Measurements from ENCODE around the gene RAMP1. TPM values are rescaled to one million over a fixed set of nuclear protein-coding genes. Genes with fewer than 3 reads are reported as not detected.

The RAMP1 gene
- total RNA-seq, 1 donor from 2014 or later, result 2.2 TPM

DNA sequence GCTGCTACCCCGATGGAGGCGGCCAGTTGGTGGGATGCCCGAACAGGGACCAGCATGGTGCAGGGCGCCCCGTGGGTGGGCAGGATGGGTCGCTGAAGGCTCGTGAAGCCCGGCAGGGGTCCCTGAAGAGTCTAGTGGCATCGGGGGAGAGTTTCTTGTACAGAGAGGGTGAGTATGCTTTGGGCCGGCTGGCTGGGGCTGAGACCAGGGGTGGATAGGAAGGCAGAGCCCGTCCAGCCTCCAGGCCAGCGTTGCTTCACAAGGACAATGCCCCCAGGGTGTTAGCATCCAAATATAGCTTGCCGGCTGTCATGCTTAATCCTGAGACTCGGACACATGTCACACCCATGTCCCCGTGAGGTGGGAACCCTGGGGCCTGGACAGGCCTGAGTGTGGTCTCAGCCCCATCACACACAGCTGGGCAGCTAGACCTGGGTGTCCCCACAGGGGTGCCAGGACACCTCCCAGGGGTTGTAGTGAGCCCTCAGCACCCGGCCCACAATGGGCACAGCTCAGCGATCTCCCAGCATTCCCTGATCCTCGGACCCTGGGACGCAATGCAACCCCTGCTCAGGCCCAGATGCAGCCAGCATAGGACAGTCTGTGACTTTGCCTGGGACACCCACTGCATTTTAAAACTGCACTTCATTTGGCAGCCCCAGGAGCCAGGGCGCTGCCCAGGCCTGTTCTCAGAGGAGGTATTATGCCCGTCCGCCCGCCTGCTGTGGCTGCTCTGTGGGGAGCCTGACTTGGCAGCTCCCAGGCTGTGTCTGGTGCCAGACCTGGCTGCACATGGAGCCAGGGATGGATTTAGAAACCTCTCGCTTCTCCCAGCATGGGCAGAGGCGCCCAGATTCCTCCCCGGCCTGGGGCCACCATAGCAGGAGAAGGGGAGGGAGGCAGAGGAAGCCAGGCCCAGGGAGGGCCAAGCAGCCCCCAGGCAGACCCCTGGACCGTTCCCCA is 36.4 kb downstream of the RAMP1 start:
- ATAC-seq, result peak; percentile 90

DNA sequence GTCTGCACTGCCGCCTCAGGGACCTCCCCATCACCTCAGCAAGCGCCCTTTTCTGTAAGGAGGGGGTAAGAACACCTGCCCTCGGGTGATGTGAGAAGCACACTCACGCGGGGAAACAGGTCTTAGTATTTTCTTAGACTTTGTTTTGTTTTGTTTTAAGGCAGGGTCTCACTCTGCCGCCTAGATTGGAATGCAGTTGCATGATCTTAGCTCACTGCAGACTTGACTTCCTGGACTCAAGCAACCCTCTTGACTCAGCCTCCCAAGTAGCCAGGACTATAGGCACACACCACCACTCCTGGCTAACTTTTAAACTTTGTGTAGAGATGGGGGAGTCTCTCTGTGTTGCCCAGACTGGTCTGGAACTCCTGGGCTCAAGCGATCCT is 37.1 kb downstream of the RAMP1 start:
- no peak for ATAC-seq

DNA sequence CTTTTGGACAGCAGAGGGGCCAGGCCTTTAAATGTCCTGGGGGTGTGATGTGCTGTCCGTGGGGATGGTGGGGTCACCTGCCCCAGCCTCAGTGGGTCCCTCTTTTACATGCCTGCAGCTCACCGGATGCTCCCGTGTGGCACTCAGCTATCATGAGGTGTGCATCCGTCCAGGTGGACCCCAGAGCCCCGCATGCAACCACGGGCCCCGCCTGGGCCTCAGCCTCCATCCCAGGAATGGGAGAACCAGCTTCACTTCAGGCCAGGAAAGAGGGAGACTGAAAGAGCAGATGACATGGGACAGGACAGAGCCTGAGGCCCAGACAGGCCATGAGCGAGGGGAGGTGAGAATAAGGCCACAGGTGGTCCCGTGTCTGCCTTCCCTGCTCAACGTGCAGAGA is 37.5 kb downstream of the RAMP1 start:
- ATAC-seq, result no peak

DNA sequence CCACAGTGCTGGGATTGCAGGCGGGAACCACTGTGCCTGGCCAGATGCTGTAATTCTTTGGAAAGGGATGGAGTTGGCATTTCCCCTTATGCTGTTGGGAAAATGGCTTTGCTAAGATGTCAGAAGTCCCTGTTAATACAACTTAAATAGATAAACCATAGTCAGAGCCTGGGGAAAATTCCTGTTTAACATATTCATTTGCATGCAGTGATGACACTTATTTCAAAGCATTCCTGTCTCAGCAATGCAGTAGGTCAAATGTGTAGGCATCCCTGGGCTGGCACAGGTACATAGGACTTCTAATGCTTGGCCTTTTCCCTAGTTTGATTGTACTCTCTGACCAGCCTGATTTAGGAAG is 38.6 kb downstream of the RAMP1 start:
- ATAC-seq, result no peak

DNA sequence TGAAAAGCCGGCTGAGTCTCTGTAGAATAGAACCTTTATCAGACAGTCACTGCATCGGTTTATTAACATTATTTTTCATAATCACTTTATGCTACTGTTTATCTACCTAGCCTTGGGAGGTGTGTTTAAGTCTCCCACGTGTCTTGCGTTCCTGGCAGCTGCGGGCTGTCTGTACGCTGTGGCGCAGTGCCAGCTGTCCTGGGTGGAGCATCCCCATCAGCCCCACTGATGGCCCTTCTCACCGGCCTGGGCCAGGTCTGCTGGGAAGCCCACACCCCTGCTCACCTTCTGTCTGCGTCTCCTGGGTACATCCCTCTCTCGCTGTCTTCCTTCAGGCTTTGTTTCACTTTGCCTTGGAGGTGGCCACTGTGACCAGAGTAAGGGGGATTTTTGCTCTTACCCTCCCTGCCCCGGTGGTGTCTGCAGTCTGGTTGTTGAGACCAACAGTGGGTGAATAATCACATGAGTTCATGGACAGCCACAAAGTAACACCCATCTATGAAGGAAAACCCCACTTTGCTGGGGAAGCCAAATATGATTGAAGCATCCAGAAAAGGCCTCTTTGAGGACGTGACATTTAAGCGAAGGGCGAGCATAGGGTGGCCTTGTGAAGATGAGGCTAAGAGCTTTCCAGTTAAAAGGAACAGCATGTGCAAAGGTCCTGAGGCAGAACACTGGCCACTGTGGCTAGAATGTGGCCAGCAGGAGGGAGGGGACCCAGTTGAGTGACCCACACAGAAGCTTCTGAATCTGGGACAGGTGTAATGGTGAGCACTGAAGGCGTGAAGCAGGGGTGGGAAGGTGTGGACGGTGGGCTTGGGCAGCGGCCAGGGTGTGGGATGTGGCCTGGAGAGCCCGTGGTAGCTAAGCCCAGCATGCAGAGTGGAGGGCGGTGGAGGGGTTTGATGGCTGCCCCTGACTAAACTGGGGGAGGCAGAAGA is 41.7 kb downstream of the RAMP1 start:
- no peak for ATAC-seq

DNA sequence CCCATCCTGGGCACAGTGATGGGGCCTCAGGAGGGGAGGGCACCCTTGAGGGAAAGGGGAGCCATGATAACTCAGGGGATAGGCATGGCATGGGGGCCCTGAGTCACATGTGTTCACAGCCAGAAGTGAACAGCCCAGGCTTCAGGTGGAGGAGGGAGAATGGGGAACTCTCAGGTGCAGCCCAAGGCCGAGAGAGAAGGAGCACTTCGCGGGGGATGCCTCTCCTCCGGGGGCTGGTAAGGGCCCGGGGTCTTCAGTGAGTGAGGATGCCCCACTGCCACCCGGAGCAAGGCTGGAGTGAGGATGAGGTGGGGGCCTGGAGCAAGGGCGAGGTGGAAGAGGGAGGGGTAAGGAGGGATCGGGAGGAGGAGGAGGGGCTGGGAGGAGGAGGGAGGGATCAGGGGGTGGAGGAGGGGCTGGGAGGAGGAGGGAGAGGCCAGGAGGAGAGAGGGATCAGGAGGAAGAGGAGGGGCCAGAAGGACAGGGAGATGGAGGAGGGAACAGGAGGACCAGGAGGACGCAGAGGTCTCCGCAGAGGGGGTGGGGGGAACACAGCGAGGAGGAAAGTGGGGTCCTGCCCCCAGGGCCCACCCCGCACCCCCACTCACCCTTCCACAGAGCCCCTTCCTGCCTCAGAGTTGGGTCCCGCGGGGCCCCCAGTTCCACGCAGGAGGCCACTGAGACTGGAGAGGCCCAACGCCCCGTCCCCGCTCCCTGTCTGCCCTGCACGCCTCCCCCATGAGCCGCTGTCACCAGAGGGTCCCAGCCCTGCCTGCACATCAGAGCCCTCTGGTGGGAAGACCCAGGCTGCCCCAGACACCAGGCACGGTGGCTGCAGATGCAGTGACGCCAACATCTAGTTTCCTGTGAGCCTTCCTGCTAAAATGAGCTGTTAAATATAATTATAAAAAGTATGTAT is 42.8 kb downstream of the RAMP1 start:
- peak; percentile 30 for ATAC-seq

DNA sequence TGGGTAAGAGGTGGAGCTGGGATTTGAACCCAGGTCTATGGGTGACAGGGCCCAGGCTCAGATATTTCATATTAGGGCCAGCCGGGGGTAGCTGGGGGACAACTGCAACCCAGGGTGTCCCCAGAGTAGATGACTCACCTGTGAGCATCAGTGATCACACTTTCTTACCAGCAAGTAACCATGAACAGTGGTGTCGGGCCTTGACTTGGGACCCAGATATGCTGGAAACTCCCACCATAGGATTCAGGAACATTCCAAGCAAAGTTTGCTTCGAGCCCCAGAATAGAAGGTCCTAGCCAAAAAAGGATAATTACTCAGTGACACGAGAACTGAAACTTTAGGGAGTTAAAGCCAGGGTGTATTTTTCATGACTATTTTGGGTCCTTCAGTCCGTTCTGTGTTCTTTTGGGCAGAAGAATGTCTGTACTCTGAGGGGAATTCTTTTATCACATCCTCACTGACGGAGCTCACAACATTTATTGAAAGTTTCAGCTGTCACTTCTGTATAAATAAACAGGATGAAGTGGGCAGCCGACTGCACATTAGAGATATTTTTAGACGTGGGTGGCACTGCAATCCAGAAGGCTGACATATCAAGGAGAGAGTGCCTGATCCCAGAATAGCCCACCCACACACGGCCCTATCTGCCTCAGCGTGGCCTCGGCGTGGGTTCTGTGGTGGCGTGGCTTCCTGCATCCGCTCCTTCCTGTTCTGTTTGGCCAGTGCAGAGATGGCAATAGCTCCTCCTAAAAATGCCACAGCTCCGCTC is 45.6 kb downstream of the RAMP1 start:
- ATAC-seq, result no peak

DNA sequence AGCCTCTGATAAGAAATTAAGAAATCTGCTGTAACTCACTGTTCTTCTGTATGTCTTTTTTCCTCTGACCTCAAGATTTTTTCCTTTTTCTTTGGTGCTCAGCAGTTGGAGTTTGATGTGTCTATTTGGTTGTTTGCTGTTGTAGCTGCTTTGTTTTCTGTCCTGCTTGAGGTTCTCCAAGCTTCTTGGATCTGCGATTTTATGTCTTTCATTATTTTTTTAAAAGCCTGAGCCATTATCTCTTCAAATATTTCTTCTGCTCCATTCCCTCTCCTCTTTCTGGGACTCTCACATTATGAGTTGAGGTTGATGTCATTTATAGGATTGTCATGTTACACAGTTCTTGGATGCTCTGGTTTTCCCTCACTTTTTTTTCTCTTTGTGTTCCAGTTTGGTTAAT is 47.7 kb downstream of the RAMP1 start:
- ATAC-seq, result no peak

DNA sequence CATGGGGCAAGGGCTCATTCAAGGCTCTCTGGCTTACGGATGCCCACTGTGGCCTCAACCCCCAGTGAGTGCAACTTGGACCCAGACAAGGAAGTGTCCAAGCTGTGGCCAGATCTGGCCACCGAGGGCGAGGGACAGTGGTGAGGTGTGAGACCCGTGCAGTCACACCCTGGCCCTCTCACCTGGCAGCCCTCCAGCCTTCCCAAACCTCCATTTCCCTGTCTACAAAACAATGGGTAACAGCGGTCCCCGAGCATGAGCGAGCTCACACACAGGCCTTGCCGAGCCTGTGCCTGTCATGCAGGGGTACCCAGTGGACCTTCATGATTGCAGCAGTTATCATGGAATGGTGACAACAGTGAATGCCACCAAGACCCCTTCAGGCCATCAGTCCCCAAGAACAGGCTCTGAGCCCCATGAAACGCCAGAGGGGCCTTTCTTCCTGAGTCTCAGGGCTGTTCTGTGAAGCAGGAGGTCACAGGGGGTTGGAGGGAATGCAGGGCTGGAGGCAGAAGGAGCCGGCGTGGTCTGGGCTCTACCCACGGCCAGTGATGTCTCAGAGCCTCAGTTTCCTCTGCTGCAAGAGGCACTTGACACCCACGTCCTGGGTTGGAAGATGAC is 49.8 kb downstream of the RAMP1 start:
- ATAC-seq, result no peak

DNA sequence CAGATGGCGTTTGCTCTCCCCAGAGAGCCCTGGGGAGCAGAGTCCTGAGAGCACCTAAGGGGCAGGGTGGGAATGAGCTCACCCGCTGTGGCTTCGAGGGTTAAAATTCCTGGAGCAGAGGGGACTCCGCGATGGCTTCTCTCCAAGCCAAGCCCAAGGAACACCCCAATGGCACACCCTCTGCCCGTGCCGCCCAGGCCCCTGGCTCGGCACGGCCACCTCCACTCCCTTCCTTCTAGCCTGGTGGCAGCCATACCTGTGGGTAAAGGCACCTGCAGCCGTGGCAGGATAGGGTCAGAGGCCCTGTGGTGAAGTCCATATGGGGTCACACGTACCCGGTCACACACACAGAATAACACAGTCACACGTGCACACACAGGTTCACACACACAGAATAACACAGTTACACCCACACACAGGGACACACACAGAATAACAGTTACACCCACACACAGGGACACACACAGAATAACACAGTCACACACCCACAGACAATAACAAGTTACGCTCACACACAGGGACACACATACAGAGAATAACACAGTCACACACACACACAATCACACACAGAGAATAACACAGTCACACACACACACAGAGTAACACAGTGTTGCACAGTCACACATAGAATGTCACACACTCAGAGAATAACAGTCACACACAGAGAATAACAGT is 50.5 kb downstream of the RAMP1 start:
- ATAC-seq, result no peak

DNA sequence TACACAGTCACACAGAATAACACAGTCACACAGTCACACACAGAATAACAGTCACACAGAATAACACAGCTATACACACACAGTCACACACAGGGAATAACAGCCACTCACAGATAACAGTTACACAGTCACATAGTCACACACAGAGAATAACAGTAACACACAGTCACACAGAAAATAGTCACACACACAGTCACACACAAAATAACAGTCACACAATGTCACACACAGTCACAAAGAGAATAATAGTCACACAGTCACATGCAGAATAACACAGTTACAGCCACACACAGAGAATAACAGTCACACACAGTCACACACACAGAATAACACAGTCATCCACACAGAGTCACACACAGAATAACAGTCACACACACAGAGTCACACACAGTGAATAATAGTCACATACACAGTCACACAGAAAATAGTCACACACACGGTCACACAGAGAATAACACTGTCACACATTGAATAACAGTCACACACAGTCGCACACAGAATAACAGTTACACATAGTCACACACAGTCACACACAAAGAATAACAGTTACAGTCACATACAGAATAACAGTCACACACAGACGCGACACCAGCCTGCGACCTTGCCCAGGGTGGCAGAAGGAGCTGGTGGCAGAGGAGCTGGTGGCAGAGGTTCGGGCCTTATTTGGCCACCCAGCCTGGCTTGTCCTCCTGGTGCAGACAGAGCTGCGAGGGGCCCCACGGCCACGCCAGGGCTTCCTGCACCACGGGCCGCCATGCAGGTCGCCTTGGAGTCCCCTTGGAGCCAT is 51.3 kb downstream of the RAMP1 start:
- ATAC-seq, result no peak

DNA sequence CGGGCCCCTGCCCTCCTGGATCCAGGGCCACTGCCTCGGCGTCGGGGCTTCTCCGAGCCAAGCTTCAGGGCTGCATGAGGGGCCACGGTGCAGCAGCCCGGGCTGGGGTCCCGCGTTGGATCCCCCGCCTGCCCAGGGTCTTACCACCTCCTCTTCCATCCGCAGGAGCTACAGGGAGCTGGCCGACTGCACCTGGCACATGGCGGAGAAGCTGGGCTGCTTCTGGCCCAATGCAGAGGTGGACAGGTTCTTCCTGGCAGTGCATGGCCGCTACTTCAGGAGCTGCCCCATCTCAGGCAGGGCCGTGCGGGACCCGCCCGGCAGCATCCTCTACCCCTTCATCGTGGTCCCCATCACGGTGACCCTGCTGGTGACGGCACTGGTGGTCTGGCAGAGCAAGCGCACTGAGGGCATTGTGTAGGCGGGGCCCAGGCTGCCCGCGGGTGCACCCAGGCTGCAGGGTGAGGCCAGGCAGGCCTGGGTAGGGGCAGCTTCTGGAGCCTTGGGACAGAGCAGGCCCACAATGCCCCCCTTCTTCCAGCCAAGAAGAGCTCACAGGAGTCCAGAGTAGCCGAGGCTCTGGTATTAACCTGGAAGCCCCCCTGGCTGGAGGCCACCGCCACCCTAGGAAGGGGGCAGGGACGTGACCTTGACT is 52.1 kb downstream of the RAMP1 start:
- ATAC-seq, result peak; percentile 31

DNA sequence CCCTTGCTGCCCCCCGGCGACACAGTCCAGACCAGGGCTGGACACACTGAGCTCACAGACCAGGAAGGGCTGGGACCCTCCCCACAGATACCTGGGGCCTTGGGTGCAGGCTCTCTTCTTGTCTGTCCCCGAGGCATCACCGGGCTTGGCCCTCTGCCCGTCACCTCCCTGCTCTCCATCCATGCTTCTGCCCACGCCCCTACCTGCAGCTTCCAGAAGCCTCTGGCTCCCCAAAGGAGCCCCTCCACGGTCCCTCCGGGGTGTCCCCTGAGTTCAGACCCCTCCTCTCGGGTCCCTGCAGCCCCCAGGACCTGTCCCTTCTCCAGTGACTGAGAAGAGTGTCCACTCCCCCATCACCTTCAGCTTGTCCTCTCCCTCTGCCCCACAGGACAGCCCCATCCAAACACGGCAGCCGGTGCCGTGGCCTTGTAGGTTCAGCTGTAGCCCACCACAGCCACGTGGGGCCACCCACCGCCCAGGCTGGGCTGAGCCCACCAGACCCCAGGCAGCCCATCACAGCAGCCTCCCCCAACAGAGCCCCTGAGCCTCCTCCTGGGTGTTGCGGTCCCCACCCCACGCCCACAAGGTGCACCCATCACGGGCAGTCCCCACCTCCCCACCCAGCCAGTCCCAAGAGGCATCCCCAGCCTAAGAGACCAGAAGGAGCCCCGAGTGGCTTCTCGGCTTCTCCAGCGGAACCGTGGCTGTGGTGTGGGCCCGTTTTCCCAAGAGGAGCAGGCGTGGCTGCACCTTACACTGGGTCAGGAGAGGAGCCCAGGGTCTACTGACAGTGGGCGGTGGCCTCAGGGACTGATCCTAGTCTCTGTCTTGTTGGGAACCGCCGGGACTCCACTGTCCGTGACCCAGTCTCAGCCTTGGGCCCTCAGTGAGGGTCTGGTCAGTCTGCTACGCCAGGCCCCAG is 53.1 kb downstream of the RAMP1 start:
- ATAC-seq, result peak; percentile 10

DNA sequence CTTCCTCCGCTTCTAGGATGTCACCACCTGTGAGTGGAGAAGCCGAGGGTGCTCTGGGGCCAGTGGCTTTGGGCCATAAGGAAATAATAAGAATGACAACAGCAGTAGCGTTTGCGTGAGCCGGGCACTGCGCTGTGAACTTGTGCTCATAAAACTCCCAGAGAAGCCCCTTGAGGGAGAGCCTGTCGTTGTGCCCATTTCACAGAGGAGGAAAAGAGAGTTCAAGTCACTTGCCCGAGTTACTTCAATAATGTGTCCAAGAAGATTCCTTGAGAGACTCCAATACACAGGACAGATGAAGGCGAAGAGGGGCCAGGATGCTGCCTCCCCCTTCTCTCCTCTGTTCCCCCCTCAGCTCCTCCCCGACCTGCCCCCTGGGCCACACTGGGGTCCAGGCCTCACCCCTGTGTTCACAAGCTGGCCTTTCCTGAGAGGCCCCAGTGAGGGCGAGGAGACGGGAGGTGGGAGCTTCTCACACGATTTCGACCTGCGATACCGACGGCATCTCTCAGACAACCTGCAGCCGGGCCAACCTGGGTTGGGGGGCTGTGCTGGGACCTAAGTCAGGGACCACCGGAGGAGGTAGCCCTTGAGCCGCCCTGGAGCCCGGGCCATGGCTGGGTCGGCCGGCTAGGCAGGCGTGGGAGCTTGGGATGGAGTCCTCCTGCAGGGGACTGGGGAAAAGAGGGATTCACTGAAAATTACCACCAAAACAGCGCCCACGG is 53.9 kb downstream of the RAMP1 start:
- no peak for ATAC-seq

DNA sequence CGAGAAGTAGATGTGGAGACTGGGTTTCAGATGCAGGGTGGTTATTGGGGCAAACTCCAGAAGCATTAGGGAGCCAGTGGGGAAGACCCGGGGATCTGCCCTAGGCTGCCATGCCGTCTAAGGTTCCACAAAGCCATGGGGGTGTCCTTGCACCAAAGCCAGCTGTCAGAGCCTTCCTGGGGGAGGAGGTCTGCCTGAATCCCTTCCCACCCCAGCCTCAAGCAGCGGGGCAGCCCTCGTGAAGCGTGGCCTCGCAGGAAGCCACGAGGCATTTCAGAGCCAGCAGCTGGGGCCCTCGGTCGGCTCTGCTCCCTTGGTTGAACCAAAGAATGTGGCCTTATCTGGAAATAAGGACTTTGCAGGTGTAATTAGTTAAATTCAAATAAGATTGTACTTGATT is 56.2 kb downstream of the RAMP1 start:
- no peak for ATAC-seq

DNA sequence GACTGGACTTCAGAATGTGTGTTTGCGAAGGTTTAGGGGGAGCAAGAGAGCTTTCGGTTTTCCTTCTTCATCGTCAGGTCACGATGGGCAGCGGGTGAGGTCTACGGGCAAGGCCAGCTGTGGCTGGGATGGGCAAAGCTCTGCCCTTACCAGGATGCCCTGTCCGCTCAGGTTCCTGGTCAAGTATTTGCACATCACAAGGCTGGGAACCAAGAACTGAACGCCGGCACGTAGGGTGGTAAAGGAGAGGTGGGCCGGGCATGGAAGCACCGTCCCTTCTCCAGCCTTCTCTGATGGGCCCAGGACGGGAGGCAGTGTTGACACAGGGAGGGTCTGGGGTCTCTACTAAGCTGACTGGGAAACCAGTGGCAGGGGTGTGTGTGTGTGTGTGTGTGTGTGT is 56.9 kb downstream of the RAMP1 start:
- no peak for ATAC-seq

DNA sequence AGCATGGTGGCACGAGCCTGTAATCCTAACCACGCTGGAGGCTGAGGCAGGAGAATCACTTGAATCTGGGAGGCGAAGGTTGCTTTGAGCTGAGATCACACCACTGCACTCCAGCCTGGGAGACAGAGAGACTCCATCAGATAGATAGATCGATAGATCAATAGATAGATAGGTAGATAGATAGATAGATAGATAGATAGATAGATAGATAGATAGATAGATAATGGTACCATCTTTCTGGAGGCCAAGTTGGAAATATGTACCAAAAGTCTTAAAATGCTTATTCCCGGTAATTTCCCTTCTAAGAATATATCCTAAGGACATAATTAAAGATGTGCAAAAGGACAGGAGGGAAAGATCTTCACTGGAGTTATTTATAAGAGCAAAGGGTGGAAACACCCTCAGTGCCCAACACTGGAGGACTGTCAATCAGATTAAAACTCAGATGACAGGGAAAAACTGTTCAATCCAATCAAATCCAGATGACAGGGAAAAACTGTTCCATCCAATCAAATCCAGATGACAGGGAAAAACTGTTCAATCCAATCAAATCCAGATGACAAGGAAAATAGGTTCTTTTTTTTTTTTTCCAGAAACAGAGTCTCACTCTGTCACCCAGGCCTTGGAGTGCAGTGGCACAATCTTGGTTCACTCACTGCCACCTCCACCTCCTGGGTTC is 58.4 kb downstream of the RAMP1 start:
- ATAC-seq, result no peak
